HEK293 (cell line): ENCODE data around the gene IRF1.

Source experiments
- CTCF ChIA-PET: fragments of 350-600 bp; formaldehyde crosslinking; extraction: SDS; loops from one replicate; lab custom pipeline; 2021; ENCODE audit warnings: antibody characterized with exemption; lab: Yijun Ruan, JAX
- POLR2A ChIA-PET: fragments of 300-600 bp; formaldehyde crosslinking; extraction: SDS; loops from one replicate; lab custom pipeline; 2020; ENCODE audit warnings: antibody characterized with exemption, inconsistent platforms; lab: Yijun Ruan, JAX
- H3K27ac ChIP-seq: fragments of 200-500 bp; sonication (Bioruptor generic); 2 replicates; pipeline ENCODE4 v1.5.1; 2014; ENCODE audit warnings: low read depth, low read length, control low read depth, inconsistent platforms; ENCODE audit errors: extremely low read depth
- H3K36me3 ChIP-seq, 2 experiments: fragments of 200-500 bp in 1 of 2; sonication (Bioruptor generic) in 1 of 2; 1 replicate in 1 of 2; 2 replicates in 1 of 2; pipeline ENCODE4 v1.5.1; 2014 to 2017; ENCODE audit warnings: inconsistent platforms in 2 of 2, low read length in 2 of 2; ENCODE audit not compliant: control insufficient read depth in 2 of 2, insufficient read depth in 1 of 2
- H3K4me1 ChIP-seq: fragments of 200-500 bp; sonication (Bioruptor generic); 2 replicates; pipeline ENCODE4 v1.5.1; 2014; ENCODE audit warnings: mild to moderate bottlenecking, low read length, inconsistent platforms; ENCODE audit not compliant: control insufficient read depth, insufficient read depth
- H3K4me3 ChIP-seq: 2 replicates; pipeline ENCODE4 v1.5.1; 2011; ENCODE audit warnings: low read depth, mild to moderate bottlenecking, control low read depth, low read length, moderate library complexity
- H3K9me3 ChIP-seq: fragments of 200-500 bp; sonication (Bioruptor generic); 2 replicates; pipeline ENCODE4 v1.5.1; 2014; ENCODE audit warnings: low read depth, low read length, inconsistent platforms; ENCODE audit not compliant: control insufficient read depth, insufficient read depth
- EGR2 ChIP-seq: fragments of 450-650 bp; formaldehyde crosslinking; IDR thresholded peaks from 2 replicates; pipeline ENCODE4 v1.5.1; 2016; ENCODE audit warnings: low read depth, missing biosample characterization, missing genetic modification characterization
- GFI1B ChIP-seq: fragments of 450-650 bp; formaldehyde crosslinking; IDR thresholded peaks from 2 replicates; pipeline ENCODE4 v1.5.1; 2016; ENCODE audit warnings: missing biosample characterization, missing genetic modification characterization
- HIC1 ChIP-seq: fragments of 450-650 bp; formaldehyde crosslinking; IDR thresholded peaks from 2 replicates; pipeline ENCODE4 v1.5.1; 2016; ENCODE audit warnings: missing biosample characterization, missing genetic modification characterization
- PRDM1 ChIP-seq: fragments of 450-650 bp; formaldehyde crosslinking; IDR thresholded peaks from 2 replicates; pipeline ENCODE4; 2016; ENCODE audit warnings: missing biosample characterization, missing genetic modification characterization
- RBAK ChIP-seq: fragments of 450-650 bp; formaldehyde crosslinking; IDR thresholded peaks from 2 replicates; pipeline ENCODE4 v1.5.1; 2016; ENCODE audit warnings: missing biosample characterization, missing genetic modification characterization
- ZFHX2 ChIP-seq: fragments of 450-650 bp; formaldehyde crosslinking; conservative IDR thresholded peaks from 2 replicates; pipeline ENCODE4 v1.5.1; 2016; ENCODE audit warnings: missing biosample characterization, missing genetic modification characterization
- ZNF2 ChIP-seq: fragments of 450-650 bp; formaldehyde crosslinking; IDR thresholded peaks from 2 replicates; pipeline ENCODE4 v1.5.1; 2016; ENCODE audit warnings: missing biosample characterization, missing genetic modification characterization
- ZNF239 ChIP-seq: fragments of 450-650 bp; formaldehyde crosslinking; IDR thresholded peaks from 2 replicates; pipeline ENCODE4 v1.5.1; 2016; ENCODE audit warnings: missing biosample characterization, missing genetic modification characterization
- ZNF280D ChIP-seq: fragments of 450-650 bp; formaldehyde crosslinking; IDR thresholded peaks from 2 replicates; pipeline ENCODE4 v1.5.1; 2016; ENCODE audit warnings: missing biosample characterization, missing genetic modification characterization
- ZNF521 ChIP-seq: fragments of 450-650 bp; formaldehyde crosslinking; IDR thresholded peaks from 2 replicates; pipeline ENCODE4 v1.5.1; 2017; ENCODE audit warnings: missing biosample characterization, mild to moderate bottlenecking, missing genetic modification characterization
- ZNF548 ChIP-seq: fragments of 450-650 bp; formaldehyde crosslinking; IDR thresholded peaks from 2 replicates; pipeline ENCODE4 v1.5.1; 2016; ENCODE audit warnings: missing biosample characterization, missing genetic modification characterization
- ZNF596 ChIP-seq: fragments of 450-650 bp; IDR thresholded peaks from 2 replicates; pipeline ENCODE4 v1.5.0; 2018; ENCODE audit warnings: missing biosample characterization, mild to moderate bottlenecking, missing genetic modification characterization, moderate library complexity
- ZNF610 ChIP-seq: fragments of 450-650 bp; formaldehyde crosslinking; IDR thresholded peaks from 2 replicates; pipeline ENCODE4 v1.5.1; 2016; ENCODE audit warnings: missing biosample characterization, missing genetic modification characterization, borderline replicate concordance
- ZNF670 ChIP-seq: fragments of 450-650 bp; formaldehyde crosslinking; IDR thresholded peaks from 2 replicates; pipeline ENCODE4 v1.5.1; 2016; ENCODE audit warnings: missing biosample characterization, missing genetic modification characterization, low read depth
- TF ChIP-seq, protein P1 (sequence below): fragments of 450-650 bp; formaldehyde crosslinking; IDR thresholded peaks from 2 replicates; pipeline ENCODE4 v1.5.1; 2016; ENCODE audit warnings: missing biosample characterization, missing genetic modification characterization

The IRF1 gene

DNA sequence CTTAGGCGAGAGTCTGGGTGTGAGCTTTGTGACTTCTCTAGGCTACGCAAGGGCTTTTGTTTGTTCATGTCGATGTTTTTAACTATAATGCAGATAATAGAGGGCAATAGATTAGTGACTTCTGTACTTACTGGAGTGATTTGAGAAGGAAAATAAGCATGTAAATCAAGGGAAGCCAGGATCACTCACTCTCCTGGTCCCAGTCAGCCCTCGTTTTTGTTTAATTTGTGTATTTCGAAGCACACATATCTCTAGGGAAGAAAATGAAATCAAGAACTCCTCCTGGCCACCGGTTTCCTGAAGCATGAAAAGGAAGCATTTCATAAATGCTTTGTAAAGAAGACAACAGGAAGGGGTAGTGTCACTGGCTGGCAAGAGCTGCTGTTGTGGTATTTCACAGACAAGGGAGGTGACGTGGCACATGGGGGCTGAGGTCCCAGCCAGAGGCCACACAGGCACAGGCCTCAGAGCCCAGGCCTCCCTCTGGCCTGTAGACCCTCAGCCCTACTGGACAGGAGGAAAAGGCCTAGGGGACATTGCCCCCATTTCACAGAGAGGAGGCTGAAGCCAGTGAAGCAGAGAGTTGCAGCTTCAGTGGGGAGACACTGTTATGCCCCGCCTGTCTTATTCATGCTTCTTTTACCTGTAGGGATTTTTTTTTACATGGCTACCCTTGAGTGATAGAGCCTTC is 34.1 kb downstream of the IRF1 start:
- Histone ChIP-seq H3K9me3 (no peaks in the 10 kb centered on the region), H3K4me1 (no peaks in the 10 kb centered on the region), H3K36me3 (no peaks in the 10 kb centered on the region), H3K4me3 (no peak overlapping the region), H3K27ac (no peak overlapping the region)
- CTCF ChIA-PET, result interaction anchor here (0.6 to 0.7 kb wide), 2 partner anchors 15 to 965 kb away, joined by 3 to 4 read pairs; no protein-coding TSS in a partner anchor
- TF ChIP-seq PRDM1 (tag by site-specific recombination) (no peak), ZNF610 (no peak), HIC1 (tag by site-specific recombination) (no peak), ZNF521 (tag by site-specific recombination) (no peak), ZNF548 (tag by site-specific recombination) (no peak), ZNF670 (tag by site-specific recombination) (no peak), ZNF280D (tag by site-specific recombination) (no peak)
- TF ChIP-seq, protein P1, sequence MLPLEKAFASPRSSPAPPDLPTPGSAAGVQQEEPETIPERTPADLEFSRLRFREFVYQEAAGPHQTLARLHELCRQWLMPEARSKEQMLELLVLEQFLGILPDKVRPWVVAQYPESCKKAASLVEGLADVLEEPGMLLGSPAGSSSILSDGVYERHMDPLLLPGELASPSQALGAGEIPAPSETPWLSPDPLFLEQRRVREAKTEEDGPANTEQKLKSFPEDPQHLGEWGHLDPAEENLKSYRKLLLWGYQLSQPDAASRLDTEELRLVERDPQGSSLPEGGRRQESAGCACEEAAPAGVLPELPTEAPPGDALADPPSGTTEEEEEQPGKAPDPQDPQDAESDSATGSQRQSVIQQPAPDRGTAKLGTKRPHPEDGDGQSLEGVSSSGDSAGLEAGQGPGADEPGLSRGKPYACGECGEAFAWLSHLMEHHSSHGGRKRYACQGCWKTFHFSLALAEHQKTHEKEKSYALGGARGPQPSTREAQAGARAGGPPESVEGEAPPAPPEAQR (tag by site-specific recombination), result no peak
- POLR2A ChIA-PET, result no interaction called here

- H3K4me1 ChIP-seq, result no peaks in the 10 kb centered on the region
- no peak overlapping the region for H3K27ac ChIP-seq
- ChIA-PET POLR2A (no interaction called here), CTCF (no interaction called here)
- TF ChIP-seq RBAK (no peak), ZNF239 (tag by site-specific recombination) (no peak), GFI1B (tag by site-specific recombination) (no peak), ZNF2 (tag by site-specific recombination) (no peak), EGR2 (0 out of 2 replicates have a peak, but pooled peaks have one; percentile 3), ZNF596 (tag by site-specific recombination) (no peak), ZFHX2 (tag by site-specific recombination) (peak; percentile 40)
- TF ChIP-seq, all 188 proteins: peak for 2
- Histone ChIP-seq H3K36me3 (no peaks in the 10 kb centered on the region), H3K9me3 (no peaks in the 10 kb centered on the region), H3K4me3 (no peak overlapping the region)
Observed at GRCh38 chr5:132455614-132456115, 34.9 kb downstream of the IRF1 start.
